ENCODE data around the gene ZNF775. TPM values are rescaled to one million over a fixed set of nuclear protein-coding genes. Genes with fewer than 3 reads are reported as not detected.

ZNF775 gene
- total and polyA plus RNA-seq, 2 of the 13 experiments (the other 11 are each of a cell fraction or from before 2014, with no cell fraction given): 3.1 to 3.2 TPM

DNA sequence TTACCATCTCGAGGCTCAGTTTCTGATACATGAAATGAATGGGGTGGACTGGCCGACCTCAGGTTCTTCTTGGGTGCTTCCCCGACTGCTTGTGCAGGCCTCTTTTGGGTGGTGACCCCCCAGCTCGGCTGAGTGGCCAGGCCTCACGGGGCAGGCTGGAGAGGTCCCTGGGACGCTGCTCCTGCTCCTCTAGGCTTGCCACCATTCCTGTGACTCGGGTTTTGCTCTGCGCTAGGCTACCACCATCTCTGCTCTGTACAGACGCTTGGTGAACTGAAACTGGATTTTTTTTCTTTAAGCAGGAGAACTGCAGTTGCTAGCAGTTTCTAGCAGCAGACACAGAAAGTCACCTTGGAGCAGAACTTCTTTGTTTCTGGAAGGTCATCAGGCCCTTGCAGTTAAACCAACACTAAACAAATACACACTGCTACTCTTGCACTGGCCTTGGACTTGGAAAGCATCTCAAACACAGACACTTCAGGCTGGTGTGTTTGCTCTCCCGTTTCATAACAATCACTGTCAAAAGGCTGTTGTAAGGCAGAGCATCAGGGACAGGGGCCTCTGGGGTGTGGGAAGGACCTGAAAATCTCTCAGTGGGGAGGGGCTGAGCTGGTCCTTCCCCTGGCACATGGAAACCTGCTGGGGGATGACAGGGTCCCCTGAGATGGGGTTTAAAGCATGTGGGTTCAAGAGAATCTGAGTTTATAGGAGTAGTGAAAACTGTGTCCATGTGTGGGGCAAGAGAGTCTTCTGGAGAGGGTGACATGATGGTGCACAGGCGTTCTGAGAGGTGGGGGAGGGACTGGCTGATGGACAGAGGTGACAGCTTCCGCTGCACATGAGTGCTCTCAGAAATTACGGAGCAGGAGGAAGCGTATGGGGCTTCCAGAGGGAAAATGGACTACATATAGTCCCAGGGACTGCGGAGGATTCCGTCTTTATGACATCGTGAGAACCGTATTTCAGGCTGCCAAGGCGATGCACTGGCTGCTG lies 36.3 kb downstream of the ZNF775 start (continued):
- TF ChIP-seq ZNF883 (CRISPR knock-in tag; IDR thresholded peaks at IDR 0.05; ENCODE audit: not compliant biosample characterization) (no peak), ZNF879 (CRISPR knock-in tag; IDR thresholded peaks at IDR 0.05) (no peak), NR2F6 (IDR thresholded peaks at IDR 0.05) (peak; percentile 78), NR2F6 (CRISPR knock-in tag; IDR thresholded peaks at IDR 0.05) (peak; percentile 88), MXD4 (CRISPR knock-in tag; IDR thresholded peaks at IDR 0.05) (no peak; the same call in 1 of the 2 replicates), ZNF17 (CRISPR knock-in tag; IDR thresholded peaks at IDR 0.05) (no peak), SOX6 (IDR thresholded peaks at IDR 0.05) (no peak), SOX6 (CRISPR knock-in tag; IDR thresholded peaks at IDR 0.05) (peak; percentile 97), ZNF607 (CRISPR knock-in tag; IDR thresholded peaks at IDR 0.05; ENCODE audit: borderline replicate concordance) (no peak), DR1 (CRISPR knock-in tag; IDR thresholded peaks at IDR 0.05) (no peak), JARID2 (CRISPR knock-in tag; IDR thresholded peaks at IDR 0.05; ENCODE audit: insufficient replicate concordance) (no peak), JDP2 (CRISPR knock-in tag; IDR thresholded peaks at IDR 0.05; ENCODE audit: borderline replicate concordance) (no peak), KDM4B (CRISPR knock-in tag; IDR thresholded peaks at IDR 0.05) (no peak), CBX1 (IDR thresholded peaks at IDR 0.05; ENCODE audit: low read depth) (no peak), SRSF4 (IDR thresholded peaks at IDR 0.05; ENCODE audit: low read depth, low read length, poor library complexity, severe bottlenecking) (no peak), ZNF296 (CRISPR knock-in tag; conservative IDR thresholded peaks at IDR 0.05) (no peak), IRX3 (CRISPR knock-in tag; IDR thresholded peaks at IDR 0.05; ENCODE audit: borderline replicate concordance, low read depth) (no peak), KDM3A (CRISPR knock-in tag; IDR thresholded peaks at IDR 0.05; ENCODE audit: low read depth) (peak; percentile 50; the same call in 1 of the 2 replicates)
- TF ChIP-seq, protein P1, sequence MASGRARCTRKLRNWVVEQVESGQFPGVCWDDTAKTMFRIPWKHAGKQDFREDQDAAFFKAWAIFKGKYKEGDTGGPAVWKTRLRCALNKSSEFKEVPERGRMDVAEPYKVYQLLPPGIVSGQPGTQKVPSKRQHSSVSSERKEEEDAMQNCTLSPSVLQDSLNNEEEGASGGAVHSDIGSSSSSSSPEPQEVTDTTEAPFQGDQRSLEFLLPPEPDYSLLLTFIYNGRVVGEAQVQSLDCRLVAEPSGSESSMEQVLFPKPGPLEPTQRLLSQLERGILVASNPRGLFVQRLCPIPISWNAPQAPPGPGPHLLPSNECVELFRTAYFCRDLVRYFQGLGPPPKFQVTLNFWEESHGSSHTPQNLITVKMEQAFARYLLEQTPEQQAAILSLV (CRISPR knock-in tag; IDR thresholded peaks at IDR 0.05; ENCODE audit: borderline replicate concordance): no peak
- TF ChIP-seq, protein P2, sequence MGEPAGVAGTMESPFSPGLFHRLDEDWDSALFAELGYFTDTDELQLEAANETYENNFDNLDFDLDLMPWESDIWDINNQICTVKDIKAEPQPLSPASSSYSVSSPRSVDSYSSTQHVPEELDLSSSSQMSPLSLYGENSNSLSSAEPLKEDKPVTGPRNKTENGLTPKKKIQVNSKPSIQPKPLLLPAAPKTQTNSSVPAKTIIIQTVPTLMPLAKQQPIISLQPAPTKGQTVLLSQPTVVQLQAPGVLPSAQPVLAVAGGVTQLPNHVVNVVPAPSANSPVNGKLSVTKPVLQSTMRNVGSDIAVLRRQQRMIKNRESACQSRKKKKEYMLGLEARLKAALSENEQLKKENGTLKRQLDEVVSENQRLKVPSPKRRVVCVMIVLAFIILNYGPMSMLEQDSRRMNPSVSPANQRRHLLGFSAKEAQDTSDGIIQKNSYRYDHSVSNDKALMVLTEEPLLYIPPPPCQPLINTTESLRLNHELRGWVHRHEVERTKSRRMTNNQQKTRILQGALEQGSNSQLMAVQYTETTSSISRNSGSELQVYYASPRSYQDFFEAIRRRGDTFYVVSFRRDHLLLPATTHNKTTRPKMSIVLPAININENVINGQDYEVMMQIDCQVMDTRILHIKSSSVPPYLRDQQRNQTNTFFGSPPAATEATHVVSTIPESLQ (CRISPR knock-in tag; conservative IDR thresholded peaks at IDR 0.05): no peak
- TF ChIP-seq, protein P3, sequence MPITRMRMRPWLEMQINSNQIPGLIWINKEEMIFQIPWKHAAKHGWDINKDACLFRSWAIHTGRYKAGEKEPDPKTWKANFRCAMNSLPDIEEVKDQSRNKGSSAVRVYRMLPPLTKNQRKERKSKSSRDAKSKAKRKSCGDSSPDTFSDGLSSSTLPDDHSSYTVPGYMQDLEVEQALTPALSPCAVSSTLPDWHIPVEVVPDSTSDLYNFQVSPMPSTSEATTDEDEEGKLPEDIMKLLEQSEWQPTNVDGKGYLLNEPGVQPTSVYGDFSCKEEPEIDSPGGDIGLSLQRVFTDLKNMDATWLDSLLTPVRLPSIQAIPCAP (CRISPR knock-in tag; IDR thresholded peaks at IDR 0.05; ENCODE audit: low read depth): no peak
- TF ChIP-seq, protein P4, sequence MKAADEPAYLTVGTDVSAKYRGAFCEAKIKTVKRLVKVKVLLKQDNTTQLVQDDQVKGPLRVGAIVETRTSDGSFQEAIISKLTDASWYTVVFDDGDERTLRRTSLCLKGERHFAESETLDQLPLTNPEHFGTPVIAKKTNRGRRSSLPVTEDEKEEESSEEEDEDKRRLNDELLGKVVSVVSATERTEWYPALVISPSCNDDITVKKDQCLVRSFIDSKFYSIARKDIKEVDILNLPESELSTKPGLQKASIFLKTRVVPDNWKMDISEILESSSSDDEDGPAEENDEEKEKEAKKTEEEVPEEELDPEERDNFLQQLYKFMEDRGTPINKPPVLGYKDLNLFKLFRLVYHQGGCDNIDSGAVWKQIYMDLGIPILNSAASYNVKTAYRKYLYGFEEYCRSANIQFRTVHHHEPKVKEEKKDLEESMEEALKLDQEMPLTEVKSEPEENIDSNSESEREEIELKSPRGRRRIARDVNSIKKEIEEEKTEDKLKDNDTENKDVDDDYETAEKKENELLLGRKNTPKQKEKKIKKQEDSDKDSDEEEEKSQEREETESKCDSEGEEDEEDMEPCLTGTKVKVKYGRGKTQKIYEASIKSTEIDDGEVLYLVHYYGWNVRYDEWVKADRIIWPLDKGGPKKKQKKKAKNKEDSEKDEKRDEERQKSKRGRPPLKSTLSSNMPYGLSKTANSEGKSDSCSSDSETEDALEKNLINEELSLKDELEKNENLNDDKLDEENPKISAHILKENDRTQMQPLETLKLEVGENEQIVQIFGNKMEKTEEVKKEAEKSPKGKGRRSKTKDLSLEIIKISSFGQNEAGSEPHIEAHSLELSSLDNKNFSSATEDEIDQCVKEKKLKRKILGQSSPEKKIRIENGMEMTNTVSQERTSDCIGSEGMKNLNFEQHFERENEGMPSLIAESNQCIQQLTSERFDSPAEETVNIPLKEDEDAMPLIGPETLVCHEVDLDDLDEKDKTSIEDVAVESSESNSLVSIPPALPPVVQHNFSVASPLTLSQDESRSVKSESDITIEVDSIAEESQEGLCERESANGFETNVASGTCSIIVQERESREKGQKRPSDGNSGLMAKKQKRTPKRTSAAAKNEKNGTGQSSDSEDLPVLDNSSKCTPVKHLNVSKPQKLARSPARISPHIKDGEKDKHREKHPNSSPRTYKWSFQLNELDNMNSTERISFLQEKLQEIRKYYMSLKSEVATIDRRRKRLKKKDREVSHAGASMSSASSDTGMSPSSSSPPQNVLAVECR (CRISPR knock-in tag; IDR thresholded peaks at IDR 0.05; ENCODE audit: borderline replicate concordance): peak; percentile 70; the same call in 1 of the 2 replicates
